D721Med (cell line): ENCODE measurements around the gene UGT2B7.
"Not testable (repeated sequence)": the region's sequence is repeated elsewhere in the genome, so short reads cannot be mapped to it uniquely, and the experiment has no call there.

ENCODE experiments used
- DNase-seq: peaks from one replicate; pipeline ENCODE4 v3.0.0; 2011; ENCODE audit warnings: low spot score; ENCODE audit not compliant: insufficient read length
- FAIRE-seq: peaks from 2 replicates; lab custom pipeline; 2011; peaks lifted over from hg19 to GRCh38; lab: Jason Lieb, UNC
- TF ChIP-seq, protein P1 (sequence below): IDR thresholded peaks from 2 replicates; pipeline ENCODE4 v1.5.1; 2012; ENCODE audit warnings: mild to moderate bottlenecking, control low read depth; ENCODE audit not compliant: insufficient read depth; ENCODE audit errors: missing control alignments

The UGT2B7 gene

DNA sequence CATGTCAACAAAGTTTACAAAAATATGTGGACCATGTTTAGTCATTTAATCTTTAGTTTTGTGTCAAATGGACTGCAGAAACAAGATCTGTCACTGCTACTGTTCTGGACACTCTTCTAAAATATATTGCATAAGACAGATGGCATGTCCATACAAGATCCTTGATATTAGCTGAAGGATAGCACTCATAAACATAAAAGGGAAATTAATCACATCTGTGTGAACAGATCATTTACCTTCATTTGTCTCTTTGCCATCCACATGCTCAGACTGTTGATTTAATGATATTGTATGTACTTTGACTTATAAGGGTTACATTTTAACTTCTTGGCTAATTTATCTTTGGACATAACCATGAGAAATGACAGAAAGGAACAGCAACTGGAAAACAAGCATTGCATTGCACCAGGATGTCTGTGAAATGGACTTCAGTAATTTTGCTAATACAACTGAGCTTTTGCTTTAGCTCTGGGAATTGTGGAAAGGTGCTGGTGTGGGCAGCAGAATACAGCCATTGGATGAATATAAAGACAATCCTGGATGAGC lies at the start of gene UGT2B7:
Gene UGT2B7 (plus strand): TSS at position 364 of the 546 bp plus-strand sequence. CDS start 47 bp downstream, at position 411.
- DNase-seq (no peak), FAIRE-seq (no peak)
- TF ChIP-seq, protein P1, sequence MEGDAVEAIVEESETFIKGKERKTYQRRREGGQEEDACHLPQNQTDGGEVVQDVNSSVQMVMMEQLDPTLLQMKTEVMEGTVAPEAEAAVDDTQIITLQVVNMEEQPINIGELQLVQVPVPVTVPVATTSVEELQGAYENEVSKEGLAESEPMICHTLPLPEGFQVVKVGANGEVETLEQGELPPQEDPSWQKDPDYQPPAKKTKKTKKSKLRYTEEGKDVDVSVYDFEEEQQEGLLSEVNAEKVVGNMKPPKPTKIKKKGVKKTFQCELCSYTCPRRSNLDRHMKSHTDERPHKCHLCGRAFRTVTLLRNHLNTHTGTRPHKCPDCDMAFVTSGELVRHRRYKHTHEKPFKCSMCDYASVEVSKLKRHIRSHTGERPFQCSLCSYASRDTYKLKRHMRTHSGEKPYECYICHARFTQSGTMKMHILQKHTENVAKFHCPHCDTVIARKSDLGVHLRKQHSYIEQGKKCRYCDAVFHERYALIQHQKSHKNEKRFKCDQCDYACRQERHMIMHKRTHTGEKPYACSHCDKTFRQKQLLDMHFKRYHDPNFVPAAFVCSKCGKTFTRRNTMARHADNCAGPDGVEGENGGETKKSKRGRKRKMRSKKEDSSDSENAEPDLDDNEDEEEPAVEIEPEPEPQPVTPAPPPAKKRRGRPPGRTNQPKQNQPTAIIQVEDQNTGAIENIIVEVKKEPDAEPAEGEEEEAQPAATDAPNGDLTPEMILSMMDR = no peak

DNA sequence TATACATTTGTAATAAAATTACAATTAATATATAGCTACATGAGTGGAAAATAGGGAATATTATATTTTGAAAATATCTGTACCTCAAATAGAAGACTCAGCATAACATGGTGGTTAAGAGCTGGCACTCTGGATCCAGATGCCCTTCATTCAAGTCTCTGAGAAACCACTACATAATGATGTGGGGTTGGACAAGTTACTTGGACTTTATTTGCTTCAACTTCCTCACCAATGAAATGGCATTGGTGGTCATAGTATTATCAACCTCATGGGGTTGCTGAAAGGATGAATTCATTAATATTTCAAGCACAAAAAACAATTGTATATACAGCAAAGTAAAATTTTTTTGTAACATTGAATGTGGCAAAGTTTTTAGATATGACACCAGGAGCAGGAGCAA lies 46.4 kb upstream of the UGT2B7 start:
- TF ChIP-seq, protein P1 = no peak
- no peak for DNase-seq
- FAIRE-seq = no peak

DNA sequence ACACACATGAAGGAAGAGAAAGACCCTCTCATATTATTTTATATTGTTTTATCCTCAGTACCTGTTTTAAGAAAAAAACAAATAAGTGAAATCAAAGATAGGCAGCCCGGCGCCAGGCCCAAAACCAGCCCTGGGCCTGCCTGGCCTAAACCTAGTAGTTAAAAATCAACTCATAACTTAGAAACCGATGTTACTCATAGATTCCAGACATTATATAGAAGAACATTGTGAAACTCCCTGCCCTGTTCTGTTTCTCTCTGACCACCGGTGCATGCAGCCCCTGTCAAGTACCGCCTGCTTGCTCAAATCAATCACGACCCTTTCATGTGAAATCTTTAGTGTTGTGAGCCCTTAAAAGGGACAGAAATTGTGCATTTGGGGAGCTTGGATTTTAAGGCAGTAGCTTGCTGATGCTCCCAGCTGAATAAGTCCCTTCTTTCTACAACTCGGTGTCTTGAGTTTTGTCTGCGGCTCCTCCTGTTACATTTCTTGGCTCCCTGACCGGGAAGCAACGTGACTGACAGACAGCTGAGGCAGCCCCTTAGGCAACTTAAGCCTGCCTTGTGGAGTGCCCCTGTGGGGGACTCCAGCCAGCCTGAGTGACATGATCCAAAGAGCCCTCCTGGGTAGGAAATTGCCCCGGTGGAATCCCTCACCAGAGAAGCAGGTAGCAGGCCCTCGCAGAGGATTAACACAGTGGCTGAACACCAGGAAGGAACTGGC lies 45.3 kb upstream of the UGT2B7 start:
- not testable (repeated sequence) for FAIRE-seq, DNase-seq

DNA sequence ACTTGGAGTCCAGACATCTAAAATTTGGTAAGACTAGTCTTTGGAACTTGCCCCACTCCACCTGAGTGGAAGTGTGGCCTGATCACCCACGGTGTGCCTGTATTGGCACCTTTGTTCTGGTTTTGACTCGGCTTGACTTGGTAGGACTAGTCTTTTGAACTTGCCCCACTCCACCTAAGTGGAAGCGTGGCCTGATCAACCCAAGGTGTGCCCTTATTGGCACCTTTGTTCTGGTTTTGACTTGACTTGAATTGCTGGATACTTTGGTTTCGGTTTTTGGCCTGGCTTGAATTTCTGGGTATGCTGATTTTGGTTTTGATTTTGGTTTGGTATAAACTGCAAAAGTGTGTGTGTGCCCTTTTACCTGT lies 44.7 kb upstream of the UGT2B7 start:
- DNase-seq (no peak), FAIRE-seq (no peak)
- TF ChIP-seq, protein P1 = no peak

DNA sequence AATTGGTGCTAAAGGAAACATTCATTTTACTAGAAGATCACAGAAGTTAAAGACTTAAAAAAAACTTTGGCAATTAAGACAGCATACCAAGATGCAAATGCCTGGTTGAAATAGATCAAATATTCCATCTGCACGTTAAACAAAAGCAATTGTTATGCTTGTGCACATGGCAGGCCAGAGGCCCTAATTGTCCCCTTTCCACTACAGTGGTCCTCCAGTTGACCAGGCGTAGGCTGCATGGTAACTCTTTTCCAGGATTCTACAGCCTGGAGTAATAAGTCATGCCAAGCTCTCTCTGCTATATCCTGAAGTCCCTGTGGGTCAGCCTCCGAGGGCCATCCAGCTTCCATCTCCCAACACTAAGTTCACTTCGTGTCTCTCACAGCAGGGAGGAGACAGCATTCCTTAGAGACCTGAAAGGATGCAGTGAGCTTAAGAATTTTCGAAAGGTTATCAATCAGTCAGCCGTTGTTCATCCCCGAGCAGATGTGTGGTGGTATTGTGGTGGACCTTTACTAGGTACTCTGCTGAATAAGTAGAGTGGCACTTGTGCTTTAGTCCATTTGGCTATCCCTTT lies 42.9 kb upstream of the UGT2B7 start:
- not testable (repeated sequence) for DNase-seq, FAIRE-seq

DNA sequence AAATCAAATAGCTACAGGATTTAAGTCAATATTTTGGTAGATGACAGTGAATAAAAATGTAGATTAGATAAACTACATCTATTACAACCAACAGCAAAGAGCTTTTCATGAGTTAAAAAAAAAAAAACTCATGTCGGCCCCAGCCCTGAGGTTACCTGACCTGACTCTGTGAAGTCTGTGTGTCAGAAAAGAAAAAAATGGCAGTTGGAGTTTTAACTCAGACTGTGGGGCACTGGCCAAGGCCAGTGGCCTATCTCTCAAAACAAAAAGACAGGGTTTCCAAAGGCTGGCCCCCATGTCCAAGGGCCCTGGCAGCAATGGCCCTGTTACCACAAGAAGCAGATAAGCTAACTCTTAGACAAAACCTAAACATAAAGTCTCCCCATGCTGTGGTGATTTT lies 42.2 kb upstream of the UGT2B7 start:
- FAIRE-seq = not testable (repeated sequence)

DNA sequence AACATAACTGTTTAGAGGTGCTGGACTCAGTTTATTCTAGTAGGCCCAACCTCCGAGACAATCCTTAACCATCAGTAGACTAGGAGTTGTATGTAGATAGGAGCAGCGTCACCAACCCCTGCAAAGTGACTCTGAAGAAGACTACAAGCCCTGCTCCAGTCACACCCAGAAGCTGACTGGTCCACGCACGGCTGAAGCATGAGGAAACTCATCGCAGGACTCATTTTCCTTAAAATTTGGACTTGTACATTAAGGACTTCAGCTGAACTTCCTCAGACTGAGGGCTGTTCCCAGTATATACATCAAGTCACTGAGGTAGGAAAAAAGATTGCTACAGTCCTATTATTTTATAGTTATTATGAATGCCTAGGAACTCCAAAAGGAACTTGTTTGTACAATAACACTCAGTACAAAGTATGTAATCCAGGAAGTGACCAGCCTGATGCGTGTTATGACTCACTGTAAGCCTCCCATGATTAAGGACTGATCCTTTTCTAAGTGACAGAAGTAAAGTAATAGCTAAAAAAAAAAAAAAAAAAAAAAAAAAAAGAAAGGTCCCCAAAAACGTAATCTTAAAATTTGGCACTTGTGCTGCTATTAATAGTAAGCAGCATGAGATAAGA lies 41.6 kb upstream of the UGT2B7 start:
- DNase-seq (no peak), FAIRE-seq (no peak)
- TF ChIP-seq, protein P1 = no peak

More for the DNA sequence above, 42.2 kb upstream of the UGT2B7 start:
- DNase-seq = not testable (repeated sequence)

DNA sequence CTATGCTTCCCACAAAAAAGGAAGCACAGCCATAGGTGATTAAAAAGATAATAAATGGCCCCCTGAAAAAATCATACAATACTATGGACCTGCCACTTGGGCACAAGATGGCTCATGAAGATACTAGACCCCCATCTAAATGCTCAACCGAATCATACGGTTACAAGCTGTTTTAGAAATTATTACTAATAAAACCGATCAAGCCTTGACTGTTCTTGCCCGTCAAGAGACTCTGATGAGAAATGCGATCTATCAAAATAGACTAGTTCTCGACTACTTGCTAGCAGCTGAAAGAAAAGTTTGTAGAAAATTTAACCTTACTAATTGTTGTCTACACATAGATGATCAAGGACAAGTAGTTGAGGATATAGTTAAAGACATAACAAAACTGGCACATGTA lies 40.1 kb upstream of the UGT2B7 start:
- no peak for FAIRE-seq
- DNase-seq = no peak
- TF ChIP-seq, protein P1 = no peak
